Upper lobe of left lung (tissue), 6 donors: ENCODE data around the gene FBXL15. TPM values are rescaled to one million over a fixed set of nuclear protein-coding genes. Genes with fewer than 3 reads are reported as not detected.

Experiments
- ATAC-seq, 2 donors: fragments of 200-7000 bp; cut with Tn5 transposase; one replicate each; pipeline ENCODE4 v1.9.1; 2022; ENCODE audit warnings: mild to moderate bottlenecking in 2 of 2, moderate library complexity in 2 of 2; ENCODE audit not compliant: low FRiP score in 2 of 2
- DNase-seq, 2 donors: peaks; one replicate each; pipeline ENCODE4 v3.0.0-alpha.2; 2019 to 2020
- H3K27ac ChIP-seq, 4 donors: fragments of 200-600 bp; sonication (generic); one replicate each; pipeline ENCODE4 v1.5.1; 2016 to 2019
- H3K27me3 ChIP-seq, 4 donors: fragments of 200-600 bp; sonication (generic); one replicate each; pipeline ENCODE4 v1.5.1; 2017 to 2019
- H3K36me3 ChIP-seq, 4 donors: fragments of 200-600 bp; sonication (generic); one replicate each; pipeline ENCODE4 v1.5.1; 2016 to 2019
- H3K4me1 ChIP-seq, 4 donors: fragments of 200-600 bp; sonication (generic); one replicate each; pipeline ENCODE4 v1.5.1; 2018 to 2019
- H3K4me3 ChIP-seq, 4 donors: fragments of 200-600 bp; sonication (generic); one replicate each; pipeline ENCODE4 v1.5.1; 2017 to 2019; ENCODE audit warnings: mild to moderate bottlenecking in 2 of 4, moderate library complexity in 1 of 4
- H3K9me3 ChIP-seq, 4 donors: fragments of 200-600 bp; sonication (generic); one replicate each; pipeline ENCODE4 v1.5.1; 2018 to 2019
- EP300 ChIP-seq, 4 donors: sonication (generic); formaldehyde crosslinking; IDR thresholded peaks; one replicate each; pipeline ENCODE4 v1.5.1; 2017; ENCODE audit warnings: antibody characterized with exemption in 4 of 4, control low read depth in 2 of 4
- POLR2A ChIP-seq, 4 donors: fragments of 450-650 bp; IDR thresholded peaks; one replicate each; pipeline ENCODE4 v1.5.1; 2016 to 2017; ENCODE audit warnings: antibody characterized with exemption in 4 of 4, mild to moderate bottlenecking in 2 of 4
- POLR2AphosphoS5 ChIP-seq, 2 donors: sonication (generic); formaldehyde crosslinking; IDR thresholded peaks; one replicate each; pipeline ENCODE4 v1.5.1; 2017; ENCODE audit warnings: antibody characterized with exemption in 2 of 2
- WGBS, 2 donors: methylation state at CpG; one replicate each; pipeline ENCODE4 v1.1.5; 2017 to 2018; 5-methylcytosine and 5-hydroxymethylcytosine counted together
- total RNA-seq, 6 donors: library from RNA; depleted of rRNA in 4 of 6; stranded (reverse); fragments of >200 nt in 4 of 6; gene quantifications; one replicate each; pipeline versions ENCODE4 v1.1.0 to v1.2.1, GENCODE V29; 2016 to 2021
- TF ChIP-seq, protein P1 (sequence below), 6 experiments: fragments of 450-650 bp in 4 of 6; fragments of 200-600 bp in 2 of 6; sonication (generic) in 2 of 6; IDR thresholded peaks; one replicate each; pipeline ENCODE4 v1.5.1; 2016 to 2019; ENCODE audit warnings: antibody characterized with exemption in 6 of 6
- donor health status: DM: no; HTN: no; CAD: no; lungs with moderate emphysema.
- donor health status: DM: no; HTN: yes; CAD: no; lungs with severe emphysema.

Gene FBXL15
- total RNA-seq, 6 donors from 2014 or later = 18.5 to 70.2 (median 26.8) TPM

DNA sequence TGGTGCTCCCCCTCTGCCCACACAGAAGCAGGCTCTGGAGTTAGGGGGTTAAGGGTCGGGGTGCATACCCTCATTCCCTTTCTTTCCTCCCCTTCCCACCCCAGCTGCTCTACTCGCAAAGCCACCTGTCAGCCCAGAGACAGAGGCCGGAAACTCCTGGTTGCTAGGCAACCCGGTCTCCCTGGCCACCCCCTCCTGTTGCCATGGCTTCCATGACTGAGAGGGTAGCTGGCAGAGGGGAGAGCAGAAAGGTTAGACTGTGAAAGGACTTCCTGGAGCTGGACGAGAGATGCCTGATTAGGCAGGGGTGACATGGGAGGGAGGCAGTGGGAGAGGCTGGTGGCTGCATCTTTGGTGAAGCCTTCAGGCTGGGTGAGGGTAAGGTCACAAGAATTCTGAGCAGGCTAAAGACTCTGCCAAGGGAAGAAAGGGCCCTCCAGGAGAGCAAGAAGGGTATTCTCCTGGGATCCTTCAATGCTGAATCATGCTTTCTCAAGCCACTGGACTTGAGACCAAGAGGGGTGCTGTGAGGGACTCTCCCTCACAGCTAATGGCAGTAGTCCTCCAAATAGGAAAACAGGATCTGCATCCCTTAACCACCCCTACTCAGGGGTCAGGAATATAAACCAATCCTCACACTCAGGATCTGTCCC, 7.5 kb upstream of the FBXL15 start:
- Histone ChIP-seq H3K27ac (no peak overlapping the region), H3K36me3 (no peaks in the 10 kb centered on the region), H3K27me3 (peaks cover 0 to 42% (median 22%) of the 10 kb centered on the region in 4 donors), H3K9me3 (no peaks in the 10 kb centered on the region), H3K4me1 (peaks cover 15 to 25% (median 19%) of the 10 kb centered on the region in 4 donors), H3K4me3 (no peak overlapping the region)
- DNase-seq (no peak), ATAC-seq (no peak)
- WGBS, 2 donors = 18 to 23% methylated on average over 5 of the region's 5 CpGs
- TF ChIP-seq, protein P1, sequence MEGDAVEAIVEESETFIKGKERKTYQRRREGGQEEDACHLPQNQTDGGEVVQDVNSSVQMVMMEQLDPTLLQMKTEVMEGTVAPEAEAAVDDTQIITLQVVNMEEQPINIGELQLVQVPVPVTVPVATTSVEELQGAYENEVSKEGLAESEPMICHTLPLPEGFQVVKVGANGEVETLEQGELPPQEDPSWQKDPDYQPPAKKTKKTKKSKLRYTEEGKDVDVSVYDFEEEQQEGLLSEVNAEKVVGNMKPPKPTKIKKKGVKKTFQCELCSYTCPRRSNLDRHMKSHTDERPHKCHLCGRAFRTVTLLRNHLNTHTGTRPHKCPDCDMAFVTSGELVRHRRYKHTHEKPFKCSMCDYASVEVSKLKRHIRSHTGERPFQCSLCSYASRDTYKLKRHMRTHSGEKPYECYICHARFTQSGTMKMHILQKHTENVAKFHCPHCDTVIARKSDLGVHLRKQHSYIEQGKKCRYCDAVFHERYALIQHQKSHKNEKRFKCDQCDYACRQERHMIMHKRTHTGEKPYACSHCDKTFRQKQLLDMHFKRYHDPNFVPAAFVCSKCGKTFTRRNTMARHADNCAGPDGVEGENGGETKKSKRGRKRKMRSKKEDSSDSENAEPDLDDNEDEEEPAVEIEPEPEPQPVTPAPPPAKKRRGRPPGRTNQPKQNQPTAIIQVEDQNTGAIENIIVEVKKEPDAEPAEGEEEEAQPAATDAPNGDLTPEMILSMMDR (IDR thresholded peaks at IDR 0.05) = no peak
- TF ChIP-seq POLR2AphosphoS5 (IDR thresholded peaks at IDR 0.05) (no peak), EP300 (IDR thresholded peaks at IDR 0.05) (no peak), POLR2A (IDR thresholded peaks at IDR 0.05) (no peak)

DNA sequence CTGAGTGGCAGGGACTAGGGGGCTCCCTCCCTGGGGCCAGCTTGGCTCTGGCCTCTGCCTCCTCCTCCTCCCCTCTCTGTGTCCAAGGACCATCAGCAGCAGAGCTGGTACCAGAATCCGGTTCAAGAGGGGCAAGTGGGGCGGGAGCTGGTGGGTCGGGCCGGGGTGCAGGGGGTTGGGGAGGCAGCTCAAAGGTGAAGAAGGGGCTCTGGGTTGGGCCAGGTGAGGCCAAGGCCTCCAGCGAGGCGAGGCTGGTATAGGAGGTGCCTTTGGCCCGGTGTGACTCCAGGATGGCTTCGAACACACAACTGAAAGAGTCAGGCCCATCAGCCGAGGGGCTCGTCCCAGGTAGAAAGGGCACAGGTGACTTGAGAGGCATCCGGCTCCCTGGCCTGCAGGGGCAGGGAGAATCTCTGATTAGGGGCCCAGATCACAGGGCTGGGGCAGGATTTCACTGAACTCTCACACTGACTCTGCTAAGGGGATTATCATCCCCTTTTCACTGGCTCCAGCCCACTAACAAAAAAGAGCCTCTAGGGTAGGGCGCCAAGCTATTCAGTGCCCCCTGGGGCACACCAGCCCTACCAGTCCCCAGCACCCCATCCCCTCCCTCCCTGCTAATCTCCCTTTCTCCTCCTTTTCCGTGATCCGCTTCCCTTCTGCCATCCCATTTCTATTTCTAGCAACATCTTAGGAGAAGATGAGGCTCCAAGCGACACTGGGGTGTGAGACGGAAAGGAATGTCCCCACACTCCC, 6.7 kb upstream of the FBXL15 start:
- WGBS, 2 donors = 77 to 78% methylated on average over 11 to 16 of the region's 16 CpGs
- no peaks in the 10 kb centered on the region for H3K9me3 ChIP-seq
- peak in 1 of 2 donors; percentile 60 for DNase-seq
- peaks cover 10 to 21% (median 17%) of the 10 kb centered on the region in 4 donors for H3K4me1 ChIP-seq
- ATAC-seq = no peak
- no peak overlapping the region for H3K4me3 ChIP-seq
- H3K27me3 ChIP-seq = peaks cover 0 to 49% (median 19%) of the 10 kb centered on the region in 4 donors
- no peaks in the 10 kb centered on the region for H3K36me3 ChIP-seq
- H3K27ac ChIP-seq = no peak overlapping the region
- no peak for TF ChIP-seq POLR2A (IDR thresholded peaks at IDR 0.05)
- TF ChIP-seq, protein P1 (IDR thresholded peaks at IDR 0.05) = no peak
- no peak for TF ChIP-seq POLR2AphosphoS5 (IDR thresholded peaks at IDR 0.05)
- TF ChIP-seq EP300 (IDR thresholded peaks at IDR 0.05) = no peak

DNA sequence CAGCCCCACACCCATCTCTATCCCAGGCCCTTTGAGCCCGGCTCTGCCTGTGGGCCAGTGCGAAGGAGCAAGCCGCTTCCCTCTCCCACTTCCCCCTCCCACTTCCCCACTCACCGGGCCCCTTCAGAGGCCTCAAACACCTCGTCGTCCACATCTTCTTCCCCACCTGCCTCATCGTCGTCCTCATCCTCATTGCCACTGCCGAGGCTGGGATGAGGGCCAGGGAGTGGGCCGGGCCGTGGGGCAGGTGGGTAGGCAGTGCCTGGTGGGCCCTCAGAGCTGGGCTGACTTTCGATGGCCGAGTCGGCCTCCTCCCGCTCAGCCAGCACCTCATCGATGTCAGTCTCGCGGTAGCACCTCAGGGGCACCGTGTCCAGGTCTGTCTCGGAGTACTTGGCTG, 5.9 kb upstream of the FBXL15 start:
- H3K4me1 ChIP-seq = peaks cover 13 to 22% (median 20%) of the 10 kb centered on the region in 4 donors
- WGBS, 2 donors = 30 to 33% methylated on average over 11 to 20 of the region's 20 CpGs
- peaks cover 0 to 48% (median 15%) of the 10 kb centered on the region in 4 donors for H3K27me3 ChIP-seq
- DNase-seq = peak in 1 of 2 donors; percentile 73
- H3K4me3 ChIP-seq = no peak overlapping the region
- ATAC-seq = no peak
- H3K36me3 ChIP-seq = no peaks in the 10 kb centered on the region
- TF ChIP-seq, protein P1 (IDR thresholded peaks at IDR 0.05) = no peak
- TF ChIP-seq POLR2A (IDR thresholded peaks at IDR 0.05) = no peak
- TF ChIP-seq POLR2AphosphoS5 (IDR thresholded peaks at IDR 0.05) = no peak
- TF ChIP-seq EP300 (IDR thresholded peaks at IDR 0.05) = no peak
- no peak overlapping the region for H3K27ac ChIP-seq
- no peaks in the 10 kb centered on the region for H3K9me3 ChIP-seq

DNA sequence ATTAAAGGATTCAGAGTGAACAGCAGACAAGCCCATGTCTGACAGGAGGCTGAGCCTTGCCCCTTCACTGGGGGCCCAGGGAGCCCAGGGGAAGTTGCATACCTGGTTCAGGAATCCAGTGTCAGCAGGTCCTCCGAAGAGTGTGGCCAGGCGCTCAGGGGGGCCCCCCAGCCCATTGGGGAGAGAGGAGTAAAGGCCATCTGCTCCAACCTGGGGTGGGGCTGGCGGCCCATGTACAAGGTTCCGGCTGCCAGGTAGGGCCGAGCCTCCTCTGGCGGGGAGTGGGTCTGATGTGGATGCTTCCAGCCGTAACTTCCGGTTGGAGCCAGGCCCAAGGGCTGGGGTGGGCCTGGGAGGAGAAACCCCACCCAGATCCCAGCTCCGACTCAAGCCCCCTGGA, 4.4 kb upstream of the FBXL15 start:
- Histone ChIP-seq H3K27me3 (peaks cover 0 to 32% (median 6%) of the 10 kb centered on the region in 4 donors), H3K4me3 (no peak overlapping the region), H3K27ac (no peak overlapping the region), H3K36me3 (no peaks in the 10 kb centered on the region), H3K9me3 (peaks cover 0 to 3% (median 0%) of the 10 kb centered on the region in 4 donors), H3K4me1 (peaks cover 16 to 18% (median 17%) of the 10 kb centered on the region in 4 donors)
- DNase-seq (no peak), ATAC-seq (no peak)
- 53 to 70% methylated on average over 3 to 9 of the region's 9 CpGs for WGBS, 2 donors
- TF ChIP-seq POLR2AphosphoS5 (IDR thresholded peaks at IDR 0.05) = no peak
- no peak for TF ChIP-seq POLR2A (IDR thresholded peaks at IDR 0.05)
- no peak for TF ChIP-seq EP300 (IDR thresholded peaks at IDR 0.05)
- TF ChIP-seq, protein P1 (IDR thresholded peaks at IDR 0.05) = no peak
